SK-N-MC (cell line): ENCODE results near the gene CRACR2B.

Experiments used
- DNase-seq: peaks from one replicate; pipeline ENCODE4 v3.0.0-alpha.2; 2011; ENCODE audit warnings: low read depth, low spot score
- H3K27ac ChIP-seq: fragments of 200-600 bp; sonication (generic); 2 replicates; pipeline ENCODE4 v1.5.1; 2016; ENCODE audit warnings: mixed run types
- H3K36me3 ChIP-seq: fragments of 200-600 bp; sonication (generic); 2 replicates; pipeline ENCODE4 v1.6.1; 2017; ENCODE audit warnings: antibody characterized with exemption, low read length, mixed read lengths; ENCODE audit not compliant: insufficient read depth
- H3K4me3 ChIP-seq: fragments of 200-600 bp; sonication (generic); 2 replicates; pipeline ENCODE4 v1.5.1; 2016
- H3K9ac ChIP-seq: fragments of 200-600 bp; sonication (generic); 2 replicates; pipeline ENCODE4 v1.8.0; 2017; ENCODE audit warnings: mixed run types, mixed read lengths; ENCODE audit not compliant: insufficient read length
- H3K9me3 ChIP-seq: fragments of 200-600 bp; sonication (generic); 2 replicates; pipeline ENCODE4 v1.6.1; 2017; ENCODE audit warnings: low read depth, mild to moderate bottlenecking, antibody characterized with exemption, low read length, moderate library complexity, mixed read lengths
- EZH2 ChIP-seq: fragments of 200-600 bp; sonication (generic); IDR thresholded peaks from one replicate; pipeline ENCODE4 v1.6.1; 2017; ENCODE audit warnings: antibody characterized with exemption
- FOXP2 ChIP-seq: optimal IDR thresholded peaks from 2 replicates; pipeline ENCODE3; 2011; ENCODE audit warnings: mild to moderate bottlenecking, moderate library complexity; ENCODE audit not compliant: insufficient read depth; ENCODE audit errors: extremely low read length, control extremely low read depth
- POLR2AphosphoS5 ChIP-seq: IDR thresholded peaks from 2 replicates; pipeline ENCODE4 v1.6.1; 2012; ENCODE audit warnings: mild to moderate bottlenecking, low read depth, low read length, borderline replicate concordance

CRACR2B gene

GRCh38 chr11:803770-804598 is 23.7 kb upstream of the CRACR2B start:
- Histone ChIP-seq H3K9ac (peak overlapping the region; percentile 72), H3K4me3 (peak overlapping the region; percentile 83), H3K36me3 (no peaks in the 10 kb centered on the region; the same call in 1 of the 2 replicates), H3K9me3 (no peaks in the 10 kb centered on the region), H3K27ac (no peak overlapping the region)
- no peak for DNase-seq
- TF ChIP-seq FOXP2 (no peak), EZH2 (no peak), POLR2AphosphoS5 (no peak)

- H3K27ac ChIP-seq = peak overlapping the region; percentile 54; the same call in 1 of the 2 replicates
- peak overlapping the region; percentile 72 for H3K9ac ChIP-seq
- TF ChIP-seq FOXP2 (no peak), POLR2AphosphoS5 (no peak; the same call in 1 of the 2 replicates), EZH2 (no peak)
- peak overlapping the region; percentile 83 for H3K4me3 ChIP-seq
- no peaks in the 10 kb centered on the region; the same call in 1 of the 2 replicates for H3K36me3 ChIP-seq
- no peaks in the 10 kb centered on the region for H3K9me3 ChIP-seq
- no peak for DNase-seq
Measured at GRCh38 chr11:804599-804964, 23.1 kb upstream of the CRACR2B start.

GRCh38 chr11:808427-809286 is 19.1 kb upstream of the CRACR2B start:
- Histone ChIP-seq H3K36me3 (peaks cover 34% of the 10 kb centered on the region), H3K9ac (peak overlapping the region; percentile 96), H3K4me3 (peak overlapping the region; percentile 96), H3K27ac (peak overlapping the region; percentile 99; the same call in 1 of the 2 replicates), H3K9me3 (no peaks in the 10 kb centered on the region)
- no peak for TF ChIP-seq POLR2AphosphoS5
- TF ChIP-seq FOXP2 = no peak
- no peak for TF ChIP-seq EZH2
- DNase-seq = no peak

- H3K9ac ChIP-seq = peak within 1 kb of the TSS; percentile 96
- H3K9me3 ChIP-seq = no peaks in the 10 kb centered on the region
- peak within 1 kb of the TSS; percentile 99 for H3K27ac ChIP-seq
- DNase-seq = peak; percentile 79
- peak; percentile 52 for TF ChIP-seq FOXP2
- TF ChIP-seq POLR2AphosphoS5 = peak; percentile 91
- no peak for TF ChIP-seq EZH2
- H3K4me3 ChIP-seq = peak within 1 kb of the TSS; percentile 96
- H3K36me3 ChIP-seq = peaks cover 39% of the 10 kb centered on the region
Measured at GRCh38 chr11:809287-810039, 18.3 kb upstream of the CRACR2B start, which contains the start of gene RPLP2. TSS of gene RPLP2 (plus strand) at chr11:809967. CDS start at chr11:810235, 268 bp downstream.

GRCh38 chr11:810040-810567 is 17.6 kb upstream of the CRACR2B start:
- TF ChIP-seq EZH2 (no peak), FOXP2 (no peak), POLR2AphosphoS5 (no peak)
- no peaks in the 10 kb centered on the region for H3K9me3 ChIP-seq
- H3K27ac ChIP-seq = peak overlapping the region; percentile 99
- peak overlapping the region; percentile 96 for H3K4me3 ChIP-seq
- no peak for DNase-seq
- H3K9ac ChIP-seq = peak overlapping the region; percentile 96
- H3K36me3 ChIP-seq = peaks cover 39% of the 10 kb centered on the region

- Histone ChIP-seq H3K4me3 (peak overlapping the region; percentile 96), H3K9me3 (no peaks in the 10 kb centered on the region), H3K36me3 (peaks cover 39% of the 10 kb centered on the region), H3K27ac (peak overlapping the region; percentile 99), H3K9ac (peak overlapping the region; percentile 96)
- TF ChIP-seq EZH2 = no peak
- no peak for TF ChIP-seq POLR2AphosphoS5
- TF ChIP-seq FOXP2 = no peak
- no peak for DNase-seq
Measured at GRCh38 chr11:811446-812245, 16.1 kb upstream of the CRACR2B start.

- Histone ChIP-seq H3K9me3 (no peaks in the 10 kb centered on the region), H3K36me3 (peaks cover 39% of the 10 kb centered on the region), H3K4me3 (no peak overlapping the region), H3K9ac (no peak overlapping the region), H3K27ac (peak overlapping the region; percentile 99)
- no peak for DNase-seq
- TF ChIP-seq POLR2AphosphoS5 = peak; percentile 12; the same call in 1 of the 2 replicates
- TF ChIP-seq FOXP2 = no peak
- TF ChIP-seq EZH2 = no peak
Measured at GRCh38 chr11:812390-812789, 15.3 kb upstream of the CRACR2B start.
